GM18951 (cell line): ENCODE measurements around the gene DAB2IP.
"Not testable (repeated sequence)": the region's sequence is repeated elsewhere in the genome, so short reads cannot be mapped to it uniquely, and the experiment has no call there.

Source experiments
- POLR2A ChIP-seq: IDR thresholded peaks from 4 replicates; pipeline ENCODE4 v1.6.1; 2011; ENCODE audit warnings: mild to moderate bottlenecking; ENCODE audit not compliant: insufficient read length, insufficient read depth; ENCODE audit errors: extremely low read depth
- in situ Hi-C: fragments of 300-500 bp; cut with MboI; formaldehyde crosslinking; loops from one replicate; pipeline ENCODE4 v1.12.0; 2022; ENCODE audit warnings: low sequenced_read_pairs, mixed read lengths, inconsistent platforms; ENCODE audit not compliant: unreplicated experiment

DAB2IP gene

DNA sequence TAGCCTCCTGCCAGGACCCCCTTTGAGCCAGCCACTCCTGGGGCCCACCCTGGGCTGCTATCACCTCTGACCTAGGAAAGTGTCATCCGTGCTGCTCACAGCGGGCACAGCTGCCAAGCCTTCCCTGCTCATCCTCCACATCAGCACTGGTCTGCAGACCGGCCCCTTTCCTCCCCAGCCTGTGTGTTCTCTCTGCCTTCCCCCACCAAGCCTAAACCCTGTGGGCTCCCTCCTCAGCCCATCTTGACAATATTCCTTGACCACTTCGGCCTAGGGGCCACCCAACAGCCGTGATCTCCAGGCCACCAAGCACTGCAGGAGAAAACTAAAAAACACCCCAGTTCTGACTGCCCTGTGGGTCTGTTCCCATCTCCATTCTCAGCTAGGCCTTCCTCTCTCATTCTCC is 135.1 kb downstream of the DAB2IP start:
- TF ChIP-seq POLR2A, result no peak
- in situ Hi-C loops, result no loop called here

DNA sequence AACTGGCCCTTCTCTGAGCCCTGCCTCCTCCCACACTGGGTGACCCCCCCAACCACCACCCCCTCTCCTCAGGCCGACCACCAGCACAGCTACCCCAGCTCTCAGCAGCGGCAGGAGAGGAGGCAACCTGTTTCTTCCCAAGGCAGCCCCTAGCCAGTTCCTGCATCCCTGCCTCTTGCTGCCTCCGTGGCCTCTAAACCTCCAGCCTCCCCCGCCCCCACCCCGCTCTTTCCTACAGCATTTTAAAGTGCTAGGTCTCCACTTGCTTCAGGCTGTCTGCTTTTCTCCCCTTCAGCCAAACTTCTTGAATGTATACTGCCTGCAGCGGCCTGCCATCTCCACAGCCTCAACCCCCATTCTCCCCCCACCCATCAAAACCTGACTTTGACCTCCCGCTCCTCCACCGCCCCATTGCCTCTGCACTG is 135.6 kb downstream of the DAB2IP start:
- TF ChIP-seq POLR2A, result no peak
- in situ Hi-C loops, result no loop called here

DNA sequence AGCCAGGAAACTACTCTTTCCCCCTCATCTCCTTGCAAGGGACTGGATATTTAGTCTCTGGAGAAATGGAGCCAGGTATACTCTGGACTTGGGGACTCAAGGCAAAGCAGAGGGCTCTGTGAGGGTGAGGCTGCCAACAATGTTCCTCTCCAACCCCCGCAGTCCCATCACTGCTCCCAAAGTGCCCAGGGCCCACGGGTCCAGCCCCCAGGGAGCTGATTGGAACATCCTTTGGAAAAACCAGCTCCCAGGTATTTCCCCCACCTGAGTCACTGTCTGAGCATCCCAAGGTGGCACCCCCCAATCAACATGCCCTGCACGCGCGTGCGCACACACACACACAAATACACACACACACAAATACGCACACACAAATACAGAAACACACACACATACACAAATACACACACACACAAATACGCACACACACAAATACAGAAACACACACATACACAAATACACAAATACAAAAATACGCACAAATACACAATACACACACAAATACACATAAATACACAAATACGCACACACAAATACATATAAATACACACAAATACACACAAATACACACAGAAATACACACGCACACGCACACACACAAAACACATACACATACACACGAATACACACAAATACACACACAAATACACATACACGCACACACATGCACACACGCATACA is 137.4 kb downstream of the DAB2IP start:
- in situ Hi-C loops, result no loop called here

DNA sequence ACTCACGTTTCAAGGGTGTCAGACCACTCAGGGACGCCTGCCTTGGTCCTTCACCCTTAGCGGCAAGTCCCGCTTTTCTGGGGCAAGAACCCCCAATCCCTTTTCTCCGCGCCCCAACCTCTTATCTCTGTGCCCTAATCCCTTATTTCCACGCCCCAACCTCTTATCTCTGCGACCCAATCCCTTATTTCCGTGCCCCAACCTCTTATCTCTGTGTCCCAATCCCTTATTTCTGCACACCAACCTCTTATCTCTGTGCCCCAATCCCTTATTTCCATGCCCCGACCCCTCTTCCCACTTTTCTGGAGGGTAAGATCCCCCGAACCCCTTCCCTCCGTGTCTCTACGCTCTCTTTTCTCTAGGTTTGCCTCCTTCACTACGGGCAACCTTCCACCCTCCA is 139.4 kb downstream of the DAB2IP start:
- no peak for TF ChIP-seq POLR2A
- in situ Hi-C loops, result no loop called here

More for the DNA sequence above, 137.4 kb downstream of the DAB2IP start:
- no peak for TF ChIP-seq POLR2A

DNA sequence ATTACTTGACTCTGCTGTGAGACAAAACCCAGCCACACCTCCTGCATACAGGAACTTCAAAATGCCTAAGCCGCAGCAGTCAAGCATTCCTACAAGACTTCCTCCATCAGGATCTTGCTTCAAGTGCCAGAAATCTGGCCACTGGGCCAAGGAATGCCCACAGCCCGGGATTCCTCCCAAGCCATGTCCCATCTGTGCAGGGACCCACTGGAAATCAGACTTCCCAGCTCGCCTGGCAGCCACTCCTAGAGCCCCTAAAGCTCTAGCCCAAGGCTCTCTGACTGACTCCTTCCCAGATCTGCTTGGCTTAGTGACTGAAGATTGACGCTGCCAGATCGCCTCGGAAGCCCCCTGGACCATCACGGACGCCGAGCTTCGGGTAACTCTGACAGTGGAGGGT is 141.0 kb downstream of the DAB2IP start:
- in situ Hi-C loops, result not testable (repeated sequence)

DNA sequence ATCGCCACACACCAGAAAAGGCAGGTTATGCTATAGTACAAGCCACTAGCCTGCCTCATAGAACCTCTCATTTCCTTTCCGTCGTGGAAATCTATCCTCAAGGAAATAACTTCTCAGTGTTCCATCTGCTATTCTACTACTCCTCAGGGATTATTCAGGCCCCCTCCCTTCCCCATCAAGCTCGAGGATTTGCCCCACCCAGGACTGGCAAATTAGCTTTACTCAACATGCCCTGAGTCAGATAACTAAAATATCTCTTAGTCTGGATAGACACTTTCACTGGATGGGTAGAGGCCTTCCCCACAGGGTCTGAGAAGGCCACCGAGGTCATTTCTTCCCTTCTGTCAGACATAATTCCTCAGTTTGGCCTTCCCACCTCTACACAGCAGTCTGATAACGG is 142.9 kb downstream of the DAB2IP start:
- in situ Hi-C loops, result not testable (repeated sequence)

DNA sequence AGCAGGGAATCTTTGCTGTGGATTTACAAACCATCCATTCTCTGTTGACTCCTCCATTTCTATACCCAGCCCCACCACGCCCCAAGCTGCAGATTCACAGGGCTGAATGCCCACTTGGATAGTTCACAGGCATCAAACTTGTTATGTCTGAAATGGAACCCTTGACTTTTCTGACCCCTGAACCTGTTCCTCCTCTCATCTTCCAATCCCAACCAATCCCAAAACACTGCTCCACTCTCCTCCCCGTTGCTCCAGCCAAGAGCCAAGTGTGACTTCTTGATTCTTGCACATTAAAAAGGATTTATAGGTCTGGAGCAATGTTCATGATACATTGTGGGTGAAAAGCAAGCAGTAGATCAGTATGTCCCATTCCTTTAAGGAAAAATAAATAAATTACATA is 145.6 kb downstream of the DAB2IP start:
- TF ChIP-seq POLR2A, result no peak
- in situ Hi-C loops, result no loop called here

DNA sequence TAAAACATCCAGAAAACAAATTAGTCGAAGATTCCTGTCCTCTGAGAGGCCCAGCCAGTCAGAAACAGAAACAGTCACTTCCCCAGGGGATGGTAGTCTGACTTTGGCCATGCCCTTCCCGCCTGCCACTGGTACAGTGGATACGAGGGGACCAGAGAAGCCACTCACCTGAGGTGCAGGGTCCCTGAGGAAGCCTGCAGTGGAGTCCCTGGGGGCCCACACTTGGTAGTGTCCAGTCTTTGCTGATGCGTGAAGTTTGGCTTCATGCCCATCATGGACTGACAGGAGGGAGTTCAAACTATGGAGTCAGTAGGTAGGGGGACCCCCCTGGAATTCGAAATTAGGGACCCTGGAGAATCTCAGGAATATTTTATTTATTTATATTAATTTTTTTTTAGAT is 147.5 kb downstream of the DAB2IP start:
- TF ChIP-seq POLR2A, result no peak
- in situ Hi-C loops, result no loop called here

DNA sequence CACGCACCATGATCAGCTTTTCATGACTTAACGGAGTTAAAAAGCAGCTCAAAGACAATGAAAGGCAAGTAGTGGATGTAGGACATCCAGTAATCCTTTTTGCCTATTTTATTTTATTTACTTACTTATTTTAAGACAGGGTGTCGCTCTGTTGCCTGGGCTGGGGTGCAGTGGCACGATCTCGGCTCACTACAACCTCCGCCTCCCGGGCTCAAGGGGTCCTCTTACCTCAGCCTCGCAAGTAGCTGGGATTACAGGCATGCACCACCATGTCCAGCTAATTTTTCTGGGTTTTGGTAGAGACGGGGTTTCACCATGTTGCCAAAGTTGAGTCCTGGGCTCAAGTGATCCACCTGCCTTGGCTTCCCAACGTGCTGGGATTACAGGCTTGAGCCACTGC is 148.9 kb downstream of the DAB2IP start:
- in situ Hi-C loops, result no loop called here

DNA sequence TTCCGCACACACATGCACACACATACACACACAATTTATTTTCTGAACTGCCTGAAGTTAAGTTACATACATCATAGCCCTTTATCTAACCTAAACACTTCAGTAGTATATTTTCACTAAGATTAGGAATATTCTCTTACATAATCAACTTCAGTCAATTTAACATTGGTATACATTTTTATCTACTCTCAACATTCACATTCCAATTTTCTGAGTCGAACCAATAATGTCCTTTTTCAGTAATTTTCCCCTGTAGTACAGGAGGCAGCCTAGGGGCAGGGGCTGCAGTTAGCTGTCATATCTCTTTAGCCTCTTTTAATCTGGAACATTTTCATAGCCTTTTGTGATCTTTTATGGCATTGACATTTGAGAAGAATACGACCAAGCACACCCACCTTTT is 150.1 kb downstream of the DAB2IP start:
- in situ Hi-C loops, result no loop called here
- TF ChIP-seq POLR2A, result no peak

More for the DNA sequence above, 148.9 kb downstream of the DAB2IP start:
- no peak for TF ChIP-seq POLR2A

DNA sequence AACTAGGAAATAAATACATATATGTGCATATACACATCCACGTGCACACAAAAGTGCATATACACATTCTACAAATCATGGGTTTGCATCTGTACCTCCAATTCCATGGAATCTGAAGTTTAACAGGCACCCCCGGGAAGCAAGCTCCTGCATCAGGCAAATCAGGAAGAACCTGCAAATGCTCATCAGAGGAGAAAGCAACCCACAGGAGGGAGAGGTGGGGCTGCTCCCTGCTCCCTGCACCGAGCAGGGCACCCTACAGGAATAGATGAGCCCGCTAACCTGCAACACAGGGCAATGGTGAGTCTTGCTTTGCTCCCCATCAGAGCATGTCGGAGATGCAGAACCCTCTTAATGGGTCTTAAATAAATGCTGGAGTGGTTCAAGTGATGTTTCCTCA is 151.3 kb downstream of the DAB2IP start:
- no peak for TF ChIP-seq POLR2A
- in situ Hi-C loops, result no loop called here

DNA sequence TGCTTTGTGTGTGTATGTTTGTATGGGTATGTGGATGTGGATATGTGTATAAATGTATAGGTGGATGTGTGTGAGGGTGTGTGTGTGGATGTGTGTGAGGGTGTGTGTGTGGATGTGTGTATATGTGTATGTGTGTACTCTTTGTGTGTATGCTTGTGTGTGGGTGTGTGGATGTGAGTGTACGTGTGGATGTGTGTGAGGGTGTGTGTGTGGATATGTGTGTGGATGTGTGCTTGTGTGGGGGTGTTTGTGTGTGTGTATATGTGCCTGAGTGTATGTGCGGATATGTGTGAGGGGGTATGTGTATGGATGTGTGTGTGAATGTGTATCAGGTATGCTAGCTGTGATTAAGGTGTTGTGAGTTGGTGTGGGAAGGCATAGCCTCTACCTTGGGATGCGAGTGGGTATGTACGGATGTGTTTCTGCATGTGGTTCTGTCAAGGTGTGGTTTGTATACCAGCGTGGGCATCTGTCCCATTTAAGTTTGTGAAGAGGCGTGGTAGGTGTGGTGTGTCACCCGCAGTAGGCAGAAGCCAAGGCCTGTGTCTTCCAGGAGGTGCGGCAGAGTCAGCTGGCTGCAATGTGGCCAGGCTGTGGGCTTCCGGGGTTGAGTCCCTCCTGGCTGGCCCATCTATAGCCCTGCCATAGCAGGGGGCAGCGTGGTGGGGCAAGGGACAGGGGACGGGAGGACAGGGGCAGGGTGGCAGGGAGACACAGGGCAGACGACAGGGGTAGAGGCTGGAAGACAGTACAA is 155.8 kb downstream of the DAB2IP start:
- in situ Hi-C loops, result no loop called here
- TF ChIP-seq POLR2A, result no peak

DNA sequence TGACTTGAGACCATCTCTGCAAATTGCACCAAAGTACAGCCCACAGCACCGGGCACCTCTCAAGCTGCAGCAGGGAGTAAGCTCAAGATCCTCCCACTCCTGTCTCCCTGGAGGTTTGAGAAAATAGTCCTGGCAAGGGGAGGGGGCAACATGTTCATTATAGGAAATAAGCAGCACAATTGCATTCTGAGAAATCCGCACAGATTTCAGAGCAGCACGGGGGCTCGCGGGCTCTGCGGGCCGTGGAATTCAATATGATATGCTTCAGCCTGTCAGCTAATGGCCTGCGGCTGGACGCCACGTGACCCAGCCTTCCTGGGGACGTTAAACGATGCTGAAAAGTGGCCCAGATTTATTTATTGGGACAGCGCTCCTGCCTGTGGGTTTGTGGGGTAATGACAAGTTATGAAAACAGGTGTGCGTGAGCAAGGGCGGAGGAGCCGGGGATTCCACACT is 156.4 kb downstream of the DAB2IP start:
- TF ChIP-seq POLR2A, result no peak
- in situ Hi-C loops, result no loop called here

DNA sequence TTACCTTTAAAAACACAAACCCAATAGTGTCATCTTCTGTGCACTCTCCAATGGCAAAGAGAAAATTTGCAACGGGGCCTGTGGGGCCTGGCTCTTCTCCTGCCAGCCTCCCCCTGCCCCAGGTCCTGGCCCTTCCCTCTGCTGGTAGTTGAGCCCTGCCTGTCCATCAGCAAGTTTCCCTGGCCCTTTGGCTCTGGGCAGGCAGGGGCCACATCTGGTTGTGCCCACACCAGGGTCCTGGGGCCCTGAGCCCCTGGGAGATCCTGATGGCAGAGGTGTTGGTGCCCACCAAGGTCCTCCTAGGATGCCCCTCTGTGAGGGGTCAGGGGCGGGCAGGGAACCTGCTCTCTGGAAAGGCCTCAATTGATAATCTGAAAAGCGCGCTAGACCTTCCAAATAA is 157.3 kb downstream of the DAB2IP start:
- in situ Hi-C loops, result no loop called here

More for the DNA sequence above, 157.3 kb downstream of the DAB2IP start:
- TF ChIP-seq POLR2A, result no peak
